GM18907 (cell line): ENCODE data around the gene CXXC1.
"Not testable (repeated sequence)": the region's sequence is repeated elsewhere in the genome, so short reads cannot be mapped to it uniquely, and the experiment has no call there.

Experiments
- ATAC-seq: cut with Tn5 transposase; IDR thresholded peaks from one replicate; pipeline ENCODE4 v1.9.1; 2021; ENCODE audit warnings: mild to moderate bottlenecking, moderate library complexity; ENCODE audit not compliant: unreplicated experiment

Gene CXXC1

DNA sequence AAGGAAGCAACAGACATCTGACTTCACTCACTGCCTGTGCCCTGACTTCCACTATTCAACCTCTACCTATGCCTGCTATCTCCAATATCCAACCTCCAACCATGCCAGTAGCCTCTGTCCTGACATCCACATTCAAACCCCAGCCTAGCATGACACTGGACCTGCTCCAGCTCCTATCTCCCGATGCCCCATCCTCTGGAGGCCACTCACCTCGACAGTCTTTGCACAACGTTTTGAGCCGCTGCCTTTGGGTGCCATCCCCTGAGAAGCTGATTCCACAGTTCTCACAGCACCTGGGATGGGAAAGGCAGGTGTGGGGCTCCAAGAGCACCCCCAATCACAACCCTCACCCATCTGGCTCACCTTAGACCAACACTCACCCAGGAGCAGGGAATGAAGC lies 11.0 kb downstream of the CXXC1 start:
- no peak for ATAC-seq

DNA sequence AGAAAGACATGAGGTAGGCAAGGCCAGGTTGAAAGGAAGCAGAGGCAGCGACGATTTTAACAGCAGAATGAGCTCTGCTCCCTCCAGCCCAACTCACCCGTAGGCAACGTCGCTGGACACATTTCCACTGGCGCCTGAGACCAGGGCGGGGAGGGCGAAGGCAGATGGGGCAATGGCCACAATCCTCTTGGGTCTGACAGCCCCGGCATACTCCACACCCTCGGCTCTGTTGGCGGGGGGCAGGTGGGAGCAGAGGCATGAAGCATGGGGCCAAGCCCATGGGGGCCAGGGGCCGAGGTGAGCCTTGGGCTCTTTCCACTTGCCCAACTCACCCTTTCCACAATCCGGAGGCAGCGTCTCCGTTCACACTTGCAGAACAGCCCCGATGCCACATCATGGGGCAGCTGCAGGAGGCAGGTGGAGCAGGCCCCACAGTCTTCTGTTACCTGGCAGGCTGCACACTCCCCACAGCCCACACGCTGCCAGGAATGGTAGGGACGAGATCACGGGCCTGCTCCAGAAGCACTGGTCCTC lies 11.9 kb downstream of the CXXC1 start:
- no peak for ATAC-seq

- ATAC-seq: no peak
Observed at GRCh38 chr18:50274941-50275340, 12.6 kb downstream of the CXXC1 start.

DNA sequence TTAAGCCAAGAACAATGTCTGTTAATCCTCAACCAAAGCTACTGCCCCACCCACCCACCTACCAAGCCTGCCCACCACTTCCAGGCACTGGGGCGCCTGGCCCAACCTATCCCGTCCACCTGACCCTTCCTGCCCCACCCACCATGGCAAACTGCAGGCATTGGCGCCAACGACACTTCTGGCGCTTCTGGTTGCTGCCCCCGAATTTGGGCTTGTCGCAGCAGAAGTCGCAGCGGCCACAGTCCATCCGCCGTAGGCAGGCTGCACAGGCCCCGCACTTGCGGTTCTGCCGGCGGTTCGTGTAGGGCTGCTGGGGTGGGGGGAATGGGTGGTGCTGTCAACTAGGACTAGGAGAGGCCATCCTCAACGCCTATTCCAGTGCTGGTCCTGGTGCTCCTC lies 13.4 kb downstream of the CXXC1 start:
- ATAC-seq: no peak

DNA sequence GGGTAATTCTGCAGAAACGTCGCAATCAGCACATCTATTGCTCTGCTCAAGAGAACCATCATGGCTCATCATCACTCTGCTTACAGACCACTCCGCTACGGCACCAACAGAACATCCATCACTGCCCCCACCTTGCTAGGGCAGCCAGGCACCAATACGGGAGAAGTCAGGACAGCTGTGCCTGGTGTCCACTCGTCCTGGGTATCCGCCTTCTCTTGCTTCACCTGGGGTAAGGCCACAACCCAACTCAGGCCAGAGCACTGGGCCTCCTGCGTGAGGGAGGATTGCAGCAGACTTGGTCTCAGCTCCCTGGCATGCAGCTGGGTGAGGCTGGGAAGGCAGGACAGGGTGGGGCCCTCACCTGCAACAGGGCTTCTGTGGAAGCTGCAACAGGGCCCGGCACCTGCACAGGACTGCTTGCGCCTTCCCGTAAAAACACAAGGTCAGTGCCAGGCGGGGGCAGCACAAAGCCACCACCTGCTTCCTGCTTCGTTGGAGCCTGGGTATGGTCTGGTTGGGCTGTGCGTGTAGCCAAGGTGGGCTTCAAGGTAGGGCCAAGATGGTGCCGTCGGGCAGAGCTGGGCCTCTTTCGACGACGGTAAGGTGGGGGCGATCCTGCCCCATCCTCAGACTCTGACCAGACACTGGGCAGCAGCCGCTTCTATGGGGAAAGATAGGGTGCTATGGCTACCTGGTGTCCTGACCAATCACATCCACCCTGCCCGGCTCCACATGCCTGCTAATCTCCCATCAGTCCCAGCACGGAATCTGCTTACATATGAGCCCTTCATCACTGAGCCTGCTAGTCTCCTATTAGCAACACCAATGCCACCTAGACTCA lies 14.1 kb downstream of the CXXC1 start:
- ATAC-seq: no peak

DNA sequence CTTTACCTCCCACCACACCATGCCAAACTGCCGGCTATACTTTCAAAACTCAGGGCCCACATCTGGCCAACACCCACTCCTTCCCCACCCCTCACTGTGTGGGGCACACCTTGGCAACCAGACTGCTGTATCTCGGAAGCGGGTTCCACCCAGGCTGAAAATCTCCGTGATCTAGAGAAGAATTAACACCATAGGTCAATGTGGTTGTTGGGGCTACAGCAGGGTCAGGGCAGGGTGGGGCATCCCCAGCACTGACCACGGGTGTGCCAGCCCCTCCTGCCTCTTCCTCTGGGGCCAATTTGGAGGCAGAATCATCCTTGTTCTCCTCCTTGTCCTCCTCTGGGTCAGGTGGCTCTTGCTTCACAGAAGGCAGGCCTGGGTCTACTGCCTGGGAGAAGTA lies 14.9 kb downstream of the CXXC1 start:
- ATAC-seq: no peak

- ATAC-seq: peak; percentile 74
Observed at GRCh38 chr18:50268022-50268747, 19.3 kb downstream of the CXXC1 start.

DNA sequence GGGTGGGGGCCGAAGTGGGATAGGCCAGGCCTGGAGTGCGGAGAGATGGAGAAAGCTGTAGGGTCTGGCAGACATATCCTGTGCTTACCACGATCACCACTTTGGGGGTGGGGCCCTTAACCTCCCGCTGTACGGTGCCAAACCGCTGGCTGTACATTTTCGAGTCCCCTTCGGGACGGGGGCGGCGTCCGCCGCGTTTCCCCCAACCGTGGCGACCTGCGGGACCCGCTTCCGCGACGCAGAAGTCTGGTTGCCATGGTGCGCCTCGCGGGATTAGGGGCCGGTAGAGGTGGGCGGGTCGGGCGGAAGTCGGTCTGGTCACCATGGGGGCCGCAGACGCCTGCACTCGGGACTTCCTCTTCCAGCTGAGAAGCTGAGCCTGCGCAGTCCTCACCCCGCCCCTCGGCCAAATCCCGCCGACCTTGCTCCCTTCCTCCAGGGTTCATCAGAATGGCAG lies 21.2 kb downstream of the CXXC1 start, which contains the start of gene CFAP53:
CFAP53 (minus strand) TSS at position 248 of the 457 bp plus-strand sequence; CDS start at position 157, 91 bp downstream.
- peak; percentile 80 for ATAC-seq

DNA sequence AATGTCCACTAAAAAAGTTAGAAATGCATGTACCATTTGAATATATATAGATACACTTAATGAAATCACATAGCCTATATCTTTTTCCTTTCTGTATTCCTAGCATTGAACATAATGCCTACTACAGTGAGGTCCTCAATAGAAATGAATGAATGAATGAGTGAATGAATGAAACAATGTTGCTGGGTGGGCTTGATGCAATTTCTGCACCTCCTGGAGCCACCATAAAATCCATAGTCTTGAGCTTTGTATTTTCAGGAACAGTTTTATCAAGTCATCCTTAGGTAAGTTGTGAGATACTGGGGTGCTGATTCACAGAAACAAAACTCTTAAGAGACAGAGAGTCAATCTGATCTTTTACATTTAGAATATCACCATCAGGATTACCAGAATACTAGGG lies 24.5 kb downstream of the CXXC1 start:
- no peak for ATAC-seq

DNA sequence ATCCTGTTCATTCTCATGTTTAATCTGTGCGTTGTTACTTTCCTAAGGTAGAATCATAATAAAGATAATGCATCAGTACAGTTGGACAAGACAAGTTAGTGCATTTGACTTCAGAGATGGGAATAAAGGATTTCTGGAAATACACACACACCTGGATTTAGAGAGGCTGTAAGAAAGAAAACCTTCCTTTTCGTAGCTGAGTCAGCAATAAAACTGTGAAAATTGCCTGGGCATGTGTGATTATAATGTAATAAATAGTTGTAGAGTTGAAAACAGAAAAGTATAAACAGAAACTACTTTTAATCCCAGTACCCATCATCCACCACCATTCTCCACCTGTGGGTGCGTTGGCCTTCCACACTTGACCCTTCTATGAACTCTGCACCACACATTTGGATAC lies 36.6 kb downstream of the CXXC1 start:
- ATAC-seq: no peak

DNA sequence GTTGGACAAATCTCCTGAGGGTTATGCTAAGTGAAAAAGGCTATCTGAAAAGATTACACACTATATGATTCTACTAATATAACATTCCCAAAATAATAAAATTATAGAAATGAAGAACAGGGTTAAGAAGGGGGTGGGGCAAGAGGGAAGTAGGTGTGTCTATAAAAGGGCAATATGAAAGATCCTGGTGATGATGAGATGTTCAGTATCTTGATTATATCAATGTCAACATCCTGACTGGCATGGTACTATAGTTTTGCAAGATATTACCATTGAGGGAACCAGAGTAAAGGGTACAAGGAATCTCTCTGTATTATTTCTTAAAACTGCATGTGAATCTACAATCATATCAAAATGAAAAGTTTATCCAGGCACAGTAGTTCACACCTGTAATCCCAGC lies 37.9 kb downstream of the CXXC1 start:
- ATAC-seq: no peak

DNA sequence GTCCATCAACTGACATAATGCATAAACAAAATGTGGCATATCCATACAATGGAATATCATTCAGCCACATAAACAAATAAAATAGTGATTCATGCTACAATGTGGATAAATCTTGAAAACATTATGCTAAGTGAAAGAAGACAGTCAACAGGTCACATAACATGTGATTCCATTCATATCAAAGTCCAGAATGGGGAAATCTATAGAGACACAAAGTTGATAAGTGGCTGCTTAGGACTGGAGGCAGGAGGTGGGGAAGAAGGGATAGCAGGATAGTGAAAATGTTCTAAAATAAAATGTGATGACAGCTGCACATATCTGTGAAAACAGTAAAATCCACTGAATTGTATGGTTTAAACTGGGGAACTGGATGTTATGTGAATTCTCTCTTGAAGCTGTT lies 39.9 kb downstream of the CXXC1 start:
- ATAC-seq: no peak

DNA sequence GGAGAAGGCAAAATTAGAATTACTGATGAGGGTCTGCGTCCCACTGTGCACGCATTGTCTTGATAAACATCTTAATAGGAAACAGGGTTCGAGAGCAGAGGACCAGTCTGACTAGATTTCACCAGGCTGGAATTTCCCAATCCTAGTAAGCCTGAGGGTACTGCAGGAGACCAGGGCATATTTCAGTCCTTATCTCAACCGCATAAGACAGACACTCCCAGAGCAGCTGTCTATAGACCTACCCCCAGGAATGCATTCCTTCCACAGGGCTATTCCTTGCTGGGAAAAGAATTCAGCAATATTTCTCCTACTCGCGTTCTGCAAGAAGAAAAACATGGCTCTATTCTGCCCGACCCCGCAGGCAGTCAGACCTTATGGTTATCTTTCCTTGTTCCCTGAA lies 45.7 kb downstream of the CXXC1 start:
- not testable (repeated sequence) for ATAC-seq

DNA sequence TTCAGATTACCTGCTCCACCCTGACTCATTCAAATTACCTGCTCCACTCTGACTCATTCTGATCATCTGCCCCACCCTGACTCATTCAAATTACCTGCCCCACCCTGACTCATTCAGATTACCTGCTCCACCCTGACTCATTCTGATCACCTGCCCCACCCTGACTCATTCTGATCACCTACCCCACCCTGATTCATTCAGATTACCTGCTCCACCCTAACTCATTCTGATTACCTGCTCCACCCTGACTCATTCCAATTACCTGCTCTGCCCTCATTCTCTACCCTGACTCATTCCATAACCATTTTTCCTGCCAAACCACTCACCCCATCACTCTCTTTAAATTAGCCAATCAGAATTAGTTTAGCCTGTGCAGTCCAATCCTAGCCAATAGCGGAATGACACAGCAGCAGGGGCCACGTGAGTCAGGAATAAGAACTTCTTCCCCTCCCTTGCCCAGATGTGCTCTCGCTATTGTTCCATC lies 47.4 kb downstream of the CXXC1 start:
- ATAC-seq: no peak

DNA sequence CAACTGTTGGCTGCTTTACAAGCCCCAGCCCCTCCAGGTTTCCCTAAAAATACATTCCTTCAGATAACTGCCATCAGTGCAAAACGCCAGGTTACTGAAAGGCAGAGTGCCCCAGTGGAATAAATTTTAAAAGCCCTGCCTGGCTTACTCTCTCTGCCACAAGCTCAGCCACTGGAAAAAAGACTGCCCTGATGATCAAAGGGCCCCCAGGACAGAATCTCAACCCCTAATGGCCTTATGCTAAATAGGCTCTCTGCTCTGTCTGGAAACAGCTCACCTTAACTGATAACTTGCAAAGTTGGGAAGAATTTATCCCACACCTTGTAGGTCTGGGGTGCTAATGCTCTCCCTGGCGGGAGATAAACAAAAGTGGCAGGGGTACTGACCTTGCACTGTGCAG lies 55.1 kb downstream of the CXXC1 start:
- ATAC-seq: no peak
